ENCODE data around the gene CACNA2D3.

CACNA2D3 gene

DNA sequence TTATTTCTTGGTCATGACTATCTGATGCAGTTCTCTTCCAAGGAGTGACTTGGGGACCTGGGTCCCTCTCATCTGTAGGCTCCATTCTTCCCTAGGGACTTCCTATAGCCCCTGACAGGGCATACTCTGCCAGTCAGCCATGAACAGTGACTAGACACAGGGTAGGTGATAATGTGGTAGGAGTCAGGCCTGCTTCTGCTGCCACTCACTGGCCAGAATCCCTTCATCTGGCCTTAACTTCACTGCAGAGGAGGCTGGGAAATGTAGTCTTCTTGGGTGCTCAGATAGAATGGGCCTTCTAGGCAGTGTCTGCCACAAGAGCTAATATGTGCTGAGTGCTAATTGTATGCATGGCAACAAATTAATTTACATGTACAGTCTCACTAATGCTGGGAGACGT, 84.5 kb downstream of the CACNA2D3 start:
- H4K91ac ChIP-seq (ENCODE audit: low read depth, low read length, poor library complexity), result no peak overlapping the region
- H3K4me3 ChIP-seq (ENCODE audit: low read length in 2 of 2), result no peak overlapping the region
- no peak overlapping the region for H2BK5ac ChIP-seq (ENCODE audit: low read length)
- H3K36me3 ChIP-seq (replicated peaks in 1 of 2; ENCODE audit: control insufficient read depth in 2 of 2, insufficient read depth in 2 of 2, low read length in 2 of 2), result no peaks in the 10 kb centered on the region
- no CpG with 5 or more reads among the region's 1 CpG for WGBS, 2 donors (ENCODE audit: extremely low coverage in 2 of 2, insufficient read length in 2 of 2, insufficient replicate concordance in 1 of 2)
- H2BK120ac ChIP-seq (ENCODE audit: low read depth, low read length), result no peak overlapping the region
- H3K4me1 ChIP-seq (ENCODE audit: control insufficient read depth in 2 of 2, insufficient read depth in 1 of 2, low read depth in 1 of 2, low read length in 2 of 2), result peaks cover 0 to 3% of the 10 kb centered on the region in 2 donors
- H2BK12ac ChIP-seq (ENCODE audit: low read length), result no peak overlapping the region
- H4K8ac ChIP-seq (ENCODE audit: low read depth, low read length), result no peak overlapping the region
- H3K4me2 ChIP-seq (ENCODE audit: insufficient read depth, low read length, poor library complexity, severe bottlenecking), result no peak overlapping the region
- no peaks in the 10 kb centered on the region for H3K27me3 ChIP-seq (ENCODE audit: control insufficient read depth in 3 of 3, insufficient read depth in 3 of 3, low read depth in 1 of 3, low read length in 3 of 3)
- H3K14ac ChIP-seq (ENCODE audit: low read length), result no peak overlapping the region
- H2AK5ac ChIP-seq (ENCODE audit: low read depth, low read length), result no peak overlapping the region
- H3K4ac ChIP-seq (ENCODE audit: low read length), result no peak overlapping the region
- H2AFZ ChIP-seq (ENCODE audit: low read length), result no peak overlapping the region
- no peak overlapping the region for H3K27ac ChIP-seq (replicated peaks; ENCODE audit: low read length)
- H3K23ac ChIP-seq (ENCODE audit: low read depth, low read length, poor library complexity), result no peak overlapping the region
- no peak overlapping the region for H3K18ac ChIP-seq (ENCODE audit: low read length)
- no peak overlapping the region for H2BK15ac ChIP-seq (ENCODE audit: low read length)
- no peaks in the 10 kb centered on the region for H3K79me1 ChIP-seq (ENCODE audit: low read depth, low read length)
- H3K9ac ChIP-seq (ENCODE audit: low read depth, low read length, poor library complexity), result no peak overlapping the region
- no peak for DNase-seq (ENCODE audit: low spot score)
- H3K9me3 ChIP-seq (replicated peaks in 1 of 2; ENCODE audit: control insufficient read depth in 2 of 2, insufficient read depth in 1 of 2, low read depth in 1 of 2, low read length in 2 of 2), result no peaks in the 10 kb centered on the region

GRCh38 chr3:54211097-54211496, 88.7 kb downstream of the CACNA2D3 start:
- no peak overlapping the region for H2BK12ac ChIP-seq (ENCODE audit: low read length)
- H2BK5ac ChIP-seq (ENCODE audit: low read length), result no peak overlapping the region
- H3K9ac ChIP-seq (ENCODE audit: low read depth, low read length, poor library complexity), result no peak overlapping the region
- DNase-seq (ENCODE audit: low spot score), result no peak
- no peak overlapping the region for H3K27ac ChIP-seq (replicated peaks; ENCODE audit: low read length)
- H2BK15ac ChIP-seq (ENCODE audit: low read length), result no peak overlapping the region
- no CpG with 5 or more reads among the region's 1 CpG for WGBS, 2 donors (ENCODE audit: extremely low coverage in 2 of 2, insufficient read length in 2 of 2, insufficient replicate concordance in 1 of 2)
- peaks cover 0 to 2% of the 10 kb centered on the region in 2 donors for H3K9me3 ChIP-seq (replicated peaks in 1 of 2; ENCODE audit: control insufficient read depth in 2 of 2, insufficient read depth in 1 of 2, low read depth in 1 of 2, low read length in 2 of 2)
- no peak overlapping the region for H2AK5ac ChIP-seq (ENCODE audit: low read depth, low read length)
- H3K23ac ChIP-seq (ENCODE audit: low read depth, low read length, poor library complexity), result no peak overlapping the region
- no peak overlapping the region for H4K8ac ChIP-seq (ENCODE audit: low read depth, low read length)
- no peak overlapping the region for H3K14ac ChIP-seq (ENCODE audit: low read length)
- H2AFZ ChIP-seq (ENCODE audit: low read length), result no peak overlapping the region
- no peaks in the 10 kb centered on the region for H3K27me3 ChIP-seq (ENCODE audit: control insufficient read depth in 3 of 3, insufficient read depth in 3 of 3, low read depth in 1 of 3, low read length in 3 of 3)
- H3K36me3 ChIP-seq (replicated peaks in 1 of 2; ENCODE audit: control insufficient read depth in 2 of 2, insufficient read depth in 2 of 2, low read length in 2 of 2), result no peaks in the 10 kb centered on the region
- H2BK120ac ChIP-seq (ENCODE audit: low read depth, low read length), result no peak overlapping the region
- no peak overlapping the region for H3K4me3 ChIP-seq (ENCODE audit: low read length in 2 of 2)
- H3K4ac ChIP-seq (ENCODE audit: low read length), result no peak overlapping the region
- no peaks in the 10 kb centered on the region for H3K4me1 ChIP-seq (ENCODE audit: control insufficient read depth in 2 of 2, insufficient read depth in 1 of 2, low read depth in 1 of 2, low read length in 2 of 2)
- H3K4me2 ChIP-seq (ENCODE audit: insufficient read depth, low read length, poor library complexity, severe bottlenecking), result no peak overlapping the region
- no peak overlapping the region for H4K91ac ChIP-seq (ENCODE audit: low read depth, low read length, poor library complexity)
- no peak overlapping the region for H3K18ac ChIP-seq (ENCODE audit: low read length)
- peaks cover 2% of the 10 kb centered on the region for H3K79me1 ChIP-seq (ENCODE audit: low read depth, low read length)

GRCh38 chr3:54212723-54213122, 90.4 kb downstream of the CACNA2D3 start:
- H3K27ac ChIP-seq (replicated peaks; ENCODE audit: low read length), result no peak overlapping the region
- no peak overlapping the region for H3K18ac ChIP-seq (ENCODE audit: low read length)
- H2BK5ac ChIP-seq (ENCODE audit: low read length), result no peak overlapping the region
- H2BK12ac ChIP-seq (ENCODE audit: low read length), result no peak overlapping the region
- H4K91ac ChIP-seq (ENCODE audit: low read depth, low read length, poor library complexity), result no peak overlapping the region
- H4K8ac ChIP-seq (ENCODE audit: low read depth, low read length), result no peak overlapping the region
- no CpG with 5 or more reads among the region's 1 CpG for WGBS, 2 donors (ENCODE audit: extremely low coverage in 2 of 2, insufficient read length in 2 of 2, insufficient replicate concordance in 1 of 2)
- H2AFZ ChIP-seq (ENCODE audit: low read length), result no peak overlapping the region
- DNase-seq (ENCODE audit: low spot score), result no peak
- no peak overlapping the region for H3K4me2 ChIP-seq (ENCODE audit: insufficient read depth, low read length, poor library complexity, severe bottlenecking)
- H3K79me1 ChIP-seq (ENCODE audit: low read depth, low read length), result peaks cover 2% of the 10 kb centered on the region
- no peak overlapping the region for H3K9ac ChIP-seq (ENCODE audit: low read depth, low read length, poor library complexity)
- no peak overlapping the region for H2BK15ac ChIP-seq (ENCODE audit: low read length)
- H3K4me1 ChIP-seq (ENCODE audit: control insufficient read depth in 2 of 2, insufficient read depth in 1 of 2, low read depth in 1 of 2, low read length in 2 of 2), result no peaks in the 10 kb centered on the region
- no peak overlapping the region for H2BK120ac ChIP-seq (ENCODE audit: low read depth, low read length)
- H3K4ac ChIP-seq (ENCODE audit: low read length), result no peak overlapping the region
- H3K36me3 ChIP-seq (replicated peaks in 1 of 2; ENCODE audit: control insufficient read depth in 2 of 2, insufficient read depth in 2 of 2, low read length in 2 of 2), result no peaks in the 10 kb centered on the region
- no peaks in the 10 kb centered on the region for H3K27me3 ChIP-seq (ENCODE audit: control insufficient read depth in 3 of 3, insufficient read depth in 3 of 3, low read depth in 1 of 3, low read length in 3 of 3)
- H3K4me3 ChIP-seq (ENCODE audit: low read length in 2 of 2), result no peak overlapping the region
- peaks cover 0 to 2% of the 10 kb centered on the region in 2 donors for H3K9me3 ChIP-seq (replicated peaks in 1 of 2; ENCODE audit: control insufficient read depth in 2 of 2, insufficient read depth in 1 of 2, low read depth in 1 of 2, low read length in 2 of 2)
- H3K23ac ChIP-seq (ENCODE audit: low read depth, low read length, poor library complexity), result no peak overlapping the region
- H2AK5ac ChIP-seq (ENCODE audit: low read depth, low read length), result no peak overlapping the region
- H3K14ac ChIP-seq (ENCODE audit: low read length), result no peak overlapping the region

- H3K9ac ChIP-seq (ENCODE audit: low read depth, low read length, poor library complexity), result no peak overlapping the region
- no peaks in the 10 kb centered on the region for H3K4me1 ChIP-seq (ENCODE audit: control insufficient read depth in 2 of 2, insufficient read depth in 1 of 2, low read depth in 1 of 2, low read length in 2 of 2)
- DNase-seq (ENCODE audit: low spot score), result no peak
- no peak overlapping the region for H3K4ac ChIP-seq (ENCODE audit: low read length)
- no peak overlapping the region for H3K14ac ChIP-seq (ENCODE audit: low read length)
- no peak overlapping the region for H3K27ac ChIP-seq (replicated peaks; ENCODE audit: low read length)
- peaks cover 0 to 2% of the 10 kb centered on the region in 2 donors for H3K9me3 ChIP-seq (replicated peaks in 1 of 2; ENCODE audit: control insufficient read depth in 2 of 2, insufficient read depth in 1 of 2, low read depth in 1 of 2, low read length in 2 of 2)
- no peaks in the 10 kb centered on the region for H3K27me3 ChIP-seq (ENCODE audit: control insufficient read depth in 3 of 3, insufficient read depth in 3 of 3, low read depth in 1 of 3, low read length in 3 of 3)
- no peaks in the 10 kb centered on the region for H3K36me3 ChIP-seq (replicated peaks in 1 of 2; ENCODE audit: control insufficient read depth in 2 of 2, insufficient read depth in 2 of 2, low read length in 2 of 2)
- H4K8ac ChIP-seq (ENCODE audit: low read depth, low read length), result no peak overlapping the region
- no peak overlapping the region for H2AK5ac ChIP-seq (ENCODE audit: low read depth, low read length)
- H2AFZ ChIP-seq (ENCODE audit: low read length), result no peak overlapping the region
- no peak overlapping the region for H3K4me2 ChIP-seq (ENCODE audit: insufficient read depth, low read length, poor library complexity, severe bottlenecking)
- H3K79me1 ChIP-seq (ENCODE audit: low read depth, low read length), result peaks cover 2% of the 10 kb centered on the region
- H3K18ac ChIP-seq (ENCODE audit: low read length), result no peak overlapping the region
- H3K23ac ChIP-seq (ENCODE audit: low read depth, low read length, poor library complexity), result no peak overlapping the region
- no peak overlapping the region for H2BK12ac ChIP-seq (ENCODE audit: low read length)
- H2BK15ac ChIP-seq (ENCODE audit: low read length), result no peak overlapping the region
- no peak overlapping the region for H3K4me3 ChIP-seq (ENCODE audit: low read length in 2 of 2)
- H4K91ac ChIP-seq (ENCODE audit: low read depth, low read length, poor library complexity), result no peak overlapping the region
- no peak overlapping the region for H2BK5ac ChIP-seq (ENCODE audit: low read length)
- no peak overlapping the region for H2BK120ac ChIP-seq (ENCODE audit: low read depth, low read length)
- WGBS, 2 donors (ENCODE audit: extremely low coverage in 2 of 2, insufficient read length in 2 of 2, insufficient replicate concordance in 1 of 2), result no CpG with 5 or more reads among the region's 2 CpGs
Measured at GRCh38 chr3:54213907-54214306, 91.6 kb downstream of the CACNA2D3 start.

Data from neuronal stem cell (in vitro differentiated cells).